HG02759 (cell line): ENCODE data around the gene GPN2.

Experiments used
- ATAC-seq: cut with Tn5 transposase; IDR thresholded peaks from one replicate; pipeline ENCODE4 v1.9.1; 2021; ENCODE audit warnings: mild to moderate bottlenecking, moderate library complexity; ENCODE audit not compliant: unreplicated experiment

GPN2 gene

DNA sequence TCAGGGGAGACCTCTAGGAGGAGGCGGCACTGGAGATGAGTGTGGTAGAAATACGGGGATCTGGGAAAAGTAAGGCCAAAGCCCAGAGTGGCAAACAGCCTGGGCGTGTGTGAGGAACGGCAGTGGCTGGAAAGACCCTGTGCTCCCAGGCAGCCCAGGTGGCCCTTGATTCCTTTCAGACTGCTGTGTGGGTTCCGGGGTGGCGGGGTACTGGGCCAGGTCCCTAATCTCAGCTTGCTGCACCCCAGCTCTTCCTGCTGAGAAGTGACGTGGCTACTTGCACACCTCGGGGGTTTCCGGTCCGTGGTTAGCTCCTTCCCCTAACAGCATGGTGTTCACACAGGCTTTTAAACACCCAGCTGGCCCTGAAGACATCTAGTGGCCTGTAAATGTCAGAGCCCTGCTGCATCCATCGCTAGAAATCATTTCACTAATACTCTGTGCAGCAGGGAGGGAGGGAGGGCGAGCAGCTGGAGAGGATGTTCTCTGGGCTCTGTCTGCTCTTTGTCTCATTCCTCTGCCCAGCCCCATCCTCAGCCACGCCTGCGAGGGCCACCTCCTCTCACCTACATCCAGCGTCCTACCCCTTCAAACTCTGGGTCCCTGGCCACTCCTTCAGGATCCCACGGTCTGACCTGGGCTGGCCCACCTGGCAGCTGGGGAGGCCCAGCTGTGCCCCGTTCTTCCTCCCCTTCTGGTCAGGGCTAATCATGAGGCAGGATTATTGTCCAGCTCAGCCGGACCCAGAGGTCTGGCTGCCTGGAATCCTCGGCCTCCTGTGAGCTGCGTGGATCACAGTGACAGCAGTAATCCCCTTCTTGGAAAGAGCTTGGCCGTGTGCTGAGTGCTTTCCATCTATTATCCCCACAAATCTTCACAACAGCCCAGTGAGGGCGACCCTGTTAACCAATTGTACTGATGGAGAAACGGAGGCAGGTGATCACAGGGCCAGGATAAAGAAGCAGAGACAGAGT, 56.4 kb downstream of the GPN2 start:
- ATAC-seq, result peak; percentile 91

GRCh38 chr1:26832249-26832960, 57.7 kb downstream of the GPN2 start:
- ATAC-seq, result no peak

- no peak for ATAC-seq
Observed at GRCh38 chr1:26831546-26832248, 58.4 kb downstream of the GPN2 start.

GRCh38 chr1:26831059-26831458, 59.0 kb downstream of the GPN2 start:
- ATAC-seq, result no peak

GRCh38 chr1:26829184-26829911, 60.7 kb downstream of the GPN2 start:
- no peak for ATAC-seq

DNA sequence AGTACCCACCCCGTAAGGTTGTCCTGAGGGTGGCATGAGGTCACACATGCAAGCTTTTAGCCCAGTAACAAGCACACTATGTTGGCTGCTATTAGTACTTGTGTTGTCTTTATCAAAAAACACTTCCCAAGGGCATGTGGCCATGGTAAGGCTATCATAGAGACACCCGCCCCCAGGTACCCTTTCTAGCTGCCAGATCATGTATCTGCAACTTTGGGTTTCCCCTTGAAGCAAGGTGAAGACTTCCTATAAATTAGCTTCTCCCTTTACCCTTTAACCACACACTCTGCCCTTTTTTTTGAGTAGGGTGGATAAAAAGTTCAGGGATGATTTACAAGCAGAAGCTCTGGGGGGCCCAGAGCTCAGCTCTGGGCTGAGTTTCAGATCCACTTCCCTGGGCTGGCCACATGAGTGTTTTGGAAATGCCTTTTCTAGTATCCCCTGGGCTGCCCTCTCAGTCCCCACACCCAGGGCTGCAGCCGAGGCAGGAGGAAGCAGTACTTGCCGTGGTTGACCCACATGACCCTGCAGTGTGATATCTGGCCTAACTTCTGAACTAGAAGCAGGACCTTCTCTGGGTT, 61.6 kb downstream of the GPN2 start:
- ATAC-seq, result no peak

DNA sequence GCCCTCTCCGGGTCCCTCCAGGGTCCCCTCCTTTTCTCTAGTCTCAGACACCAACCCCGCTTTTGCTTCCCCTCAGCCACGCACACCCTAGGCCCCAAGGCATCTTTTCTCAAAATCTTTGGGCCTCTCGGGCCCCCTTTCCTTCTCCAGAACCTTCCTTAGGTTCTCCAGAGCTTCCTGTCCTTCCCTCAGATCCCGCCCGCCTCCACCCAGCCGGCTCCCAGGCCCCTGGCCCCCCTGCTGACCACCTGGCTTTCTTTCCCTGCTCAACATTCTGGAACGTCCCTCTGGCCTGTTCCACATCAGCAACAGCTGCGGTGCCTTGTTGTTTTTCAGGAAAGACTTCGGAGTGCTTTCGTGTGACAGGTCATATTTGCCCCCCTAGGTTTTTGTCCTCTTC, 62.4 kb downstream of the GPN2 start:
- no peak for ATAC-seq

DNA sequence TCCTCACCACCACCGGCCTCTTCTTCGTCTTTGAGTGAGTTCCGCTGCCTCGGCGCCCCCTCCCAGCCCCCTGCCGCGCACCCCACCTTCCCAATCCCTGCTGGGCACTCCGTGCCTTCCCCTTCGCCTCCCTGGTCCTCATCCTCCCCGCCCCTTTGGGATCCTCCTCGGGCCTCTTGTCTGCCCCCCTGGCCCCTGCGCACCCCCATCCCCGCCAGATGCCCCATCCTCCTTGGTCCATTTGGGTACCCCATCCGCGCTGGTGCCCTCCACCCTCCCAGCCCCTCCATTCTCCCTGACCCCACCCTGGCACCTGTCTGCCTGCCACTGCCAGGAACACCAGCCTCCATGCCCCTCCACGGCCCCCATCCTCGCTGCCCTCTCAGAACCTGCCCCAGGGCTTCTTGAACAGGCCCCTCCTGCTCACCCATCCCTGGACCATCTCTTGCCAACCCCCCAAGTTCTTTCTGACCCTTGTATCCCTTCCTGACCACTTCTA, 62.9 kb downstream of the GPN2 start:
- no peak for ATAC-seq

- ATAC-seq, result peak; percentile 87
Observed at GRCh38 chr1:26826261-26827105, 63.6 kb downstream of the GPN2 start, which contains the start of gene ZDHHC18. TSS of gene ZDHHC18 (plus strand) at chr1:26826688. CDS start at chr1:26826805, 117 bp downstream.
